ENCODE measurements around the gene PATL2. TPM values are rescaled to one million over a fixed set of nuclear protein-coding genes. Genes with fewer than 3 reads are reported as not detected.
"Not testable (repeated sequence)": the region's sequence is repeated elsewhere in the genome, so short reads cannot be mapped to it uniquely, and the experiment has no call there.

Gene PATL2
- total RNA-seq, 1 donor = 1.8 TPM

- DNase-seq (ENCODE audit: insufficient read length, low spot score, missing footprints) = no peak
- Histone ChIP-seq H3K27me3 (ENCODE audit: insufficient read depth, low read length) (peaks cover 13% of the 10 kb centered on the region), H3K4me1 (ENCODE audit: insufficient read depth, low read length) (no peaks in the 10 kb centered on the region), H3K79me2 (ENCODE audit: insufficient read depth, low read length) (no peaks in the 10 kb centered on the region), H3K27ac (ENCODE audit: low read depth, low read length) (no peak overlapping the region), H3K4me2 (ENCODE audit: insufficient read depth, low read length) (no peak overlapping the region), H2AFZ (ENCODE audit: low read length) (no peak overlapping the region), H3K9me3 (ENCODE audit: low read depth, low read length) (no peaks in the 10 kb centered on the region), H3K4me3 (ENCODE audit: insufficient read depth, low read length) (no peak overlapping the region), H3K36me3 (ENCODE audit: insufficient read depth, low read length) (no peaks in the 10 kb centered on the region), H4K20me1 (ENCODE audit: insufficient read depth, low read length) (no peaks in the 10 kb centered on the region)
- no peak for TF ChIP-seq CTCF (IDR thresholded peaks at IDR 0.05; ENCODE audit: extremely low read depth, low read depth, low read length)
Observed at GRCh38 chr15:44697014-44697413, 14.1 kb downstream of the PATL2 start.

GRCh38 chr15:44695294-44695693 is 15.8 kb downstream of the PATL2 start:
- Histone ChIP-seq H3K79me2 (ENCODE audit: insufficient read depth, low read length) (no peaks in the 10 kb centered on the region), H3K27ac (ENCODE audit: low read depth, low read length) (no peak overlapping the region), H3K4me1 (ENCODE audit: insufficient read depth, low read length) (no peaks in the 10 kb centered on the region), H3K27me3 (ENCODE audit: insufficient read depth, low read length) (peaks cover 13% of the 10 kb centered on the region), H3K4me2 (ENCODE audit: insufficient read depth, low read length) (no peak overlapping the region), H2AFZ (ENCODE audit: low read length) (peak overlapping the region; percentile 74), H3K36me3 (ENCODE audit: insufficient read depth, low read length) (no peaks in the 10 kb centered on the region), H3K4me3 (ENCODE audit: insufficient read depth, low read length) (no peak overlapping the region), H3K9me3 (ENCODE audit: low read depth, low read length) (no peaks in the 10 kb centered on the region), H4K20me1 (ENCODE audit: insufficient read depth, low read length) (no peaks in the 10 kb centered on the region)
- TF ChIP-seq CTCF (IDR thresholded peaks at IDR 0.05; ENCODE audit: extremely low read depth, low read depth, low read length) = no peak
- DNase-seq (ENCODE audit: insufficient read length, low spot score, missing footprints) = no peak

- Histone ChIP-seq H3K27ac (ENCODE audit: low read depth, low read length) (no peak overlapping the region), H3K79me2 (ENCODE audit: insufficient read depth, low read length) (no peaks in the 10 kb centered on the region), H3K36me3 (ENCODE audit: insufficient read depth, low read length) (no peaks in the 10 kb centered on the region), H3K27me3 (ENCODE audit: insufficient read depth, low read length) (peaks cover 13% of the 10 kb centered on the region), H3K4me3 (ENCODE audit: insufficient read depth, low read length) (no peak overlapping the region), H3K4me1 (ENCODE audit: insufficient read depth, low read length) (no peaks in the 10 kb centered on the region), H3K9me3 (ENCODE audit: low read depth, low read length) (no peaks in the 10 kb centered on the region), H2AFZ (ENCODE audit: low read length) (peak overlapping the region; percentile 41), H4K20me1 (ENCODE audit: insufficient read depth, low read length) (no peaks in the 10 kb centered on the region), H3K4me2 (ENCODE audit: insufficient read depth, low read length) (peak overlapping the region; percentile 63)
- no peak for DNase-seq (ENCODE audit: insufficient read length, low spot score, missing footprints)
- TF ChIP-seq CTCF (IDR thresholded peaks at IDR 0.05; ENCODE audit: extremely low read depth, low read depth, low read length) = no peak
Observed at GRCh38 chr15:44694416-44694815, 16.7 kb downstream of the PATL2 start.

GRCh38 chr15:44692659-44693058 is 18.5 kb downstream of the PATL2 start:
- Histone ChIP-seq H3K36me3 (ENCODE audit: insufficient read depth, low read length) (no peaks in the 10 kb centered on the region), H3K27ac (ENCODE audit: low read depth, low read length) (no peak overlapping the region), H3K4me2 (ENCODE audit: insufficient read depth, low read length) (no peak overlapping the region), H3K9me3 (ENCODE audit: low read depth, low read length) (no peaks in the 10 kb centered on the region), H3K79me2 (ENCODE audit: insufficient read depth, low read length) (no peaks in the 10 kb centered on the region), H4K20me1 (ENCODE audit: insufficient read depth, low read length) (no peaks in the 10 kb centered on the region), H3K4me1 (ENCODE audit: insufficient read depth, low read length) (no peaks in the 10 kb centered on the region), H3K4me3 (ENCODE audit: insufficient read depth, low read length) (no peak overlapping the region), H2AFZ (ENCODE audit: low read length) (no peak overlapping the region), H3K27me3 (ENCODE audit: insufficient read depth, low read length) (peaks cover 10% of the 10 kb centered on the region)
- no peak for TF ChIP-seq CTCF (IDR thresholded peaks at IDR 0.05; ENCODE audit: extremely low read depth, low read depth, low read length)
- peak; percentile 58 for DNase-seq (ENCODE audit: insufficient read length, low spot score, missing footprints)

- not testable (repeated sequence) for H3K4me3 ChIP-seq (ENCODE audit: insufficient read depth, low read length); H3K4me2 ChIP-seq (ENCODE audit: insufficient read depth, low read length); DNase-seq (ENCODE audit: insufficient read length, low spot score, missing footprints); H3K79me2 ChIP-seq (ENCODE audit: insufficient read depth, low read length); H2AFZ ChIP-seq (ENCODE audit: low read length); H4K20me1 ChIP-seq (ENCODE audit: insufficient read depth, low read length); H3K27ac ChIP-seq (ENCODE audit: low read depth, low read length); H3K9me3 ChIP-seq (ENCODE audit: low read depth, low read length); H3K36me3 ChIP-seq (ENCODE audit: insufficient read depth, low read length); H3K27me3 ChIP-seq (ENCODE audit: insufficient read depth, low read length); H3K4me1 ChIP-seq (ENCODE audit: insufficient read depth, low read length)
Observed at GRCh38 chr15:44690245-44690644, 20.9 kb downstream of the PATL2 start.

- not testable (repeated sequence) for H3K4me2 ChIP-seq (ENCODE audit: insufficient read depth, low read length); DNase-seq (ENCODE audit: insufficient read length, low spot score, missing footprints); H3K27ac ChIP-seq (ENCODE audit: low read depth, low read length); H3K36me3 ChIP-seq (ENCODE audit: insufficient read depth, low read length); H4K20me1 ChIP-seq (ENCODE audit: insufficient read depth, low read length); H3K4me1 ChIP-seq (ENCODE audit: insufficient read depth, low read length); H3K9me3 ChIP-seq (ENCODE audit: low read depth, low read length); H2AFZ ChIP-seq (ENCODE audit: low read length); H3K4me3 ChIP-seq (ENCODE audit: insufficient read depth, low read length); H3K27me3 ChIP-seq (ENCODE audit: insufficient read depth, low read length); H3K79me2 ChIP-seq (ENCODE audit: insufficient read depth, low read length)
Observed at GRCh38 chr15:44689318-44689717, 21.8 kb downstream of the PATL2 start.

Data from osteoblast (primary cell).